SK-N-SH (cell line): ENCODE data around the gene TEX9. TPM values are rescaled to one million over a fixed set of nuclear protein-coding genes. Genes with fewer than 3 reads are reported as not detected.
A peak's percentile ranks its signal among the peaks of the same experiment; 100 is the strongest.

Source experiments
- CTCF ChIA-PET: fragments of 300-600, 350-600 bp; formaldehyde crosslinking; extraction: SDS; loops from one replicate; lab custom pipeline; 2021; lab: Yijun Ruan, JAX
- POLR2A ChIA-PET: fragments of 350-600 bp; sonication (Branson Sonifier 250); formaldehyde crosslinking; extraction: SDS; loops from one replicate; lab custom pipeline; 2020; ENCODE audit warnings: antibody characterized with exemption, inconsistent platforms; lab: Yijun Ruan, JAX
- DNase-seq: peaks from one replicate; pipeline ENCODE4 v3.0.0; 2012
- H2AFZ ChIP-seq: fragments of 200-600 bp; sonication (generic); 2 replicates; pipeline ENCODE4 v1.8.1; 2016; ENCODE audit warnings: antibody characterized with exemption, mild to moderate bottlenecking, low read depth
- H3F3A ChIP-seq: fragments of 200-600 bp; sonication (generic); replicated peaks from 2 replicates; pipeline ENCODE3; 2016; ENCODE audit warnings: antibody characterized with exemption, mild to moderate bottlenecking; ENCODE audit not compliant: insufficient read depth
- H3K27ac ChIP-seq, 2 experiments: fragments of 200-500 bp in 1 of 2; fragments of 200-600 bp in 1 of 2; sonication (Bioruptor generic) in 1 of 2; sonication (generic), shearing (Covaris generic) in 1 of 2; 2 replicates each; pipeline versions ENCODE4 v1.5.1 to v1.6.1; 2014 to 2016; ENCODE audit warnings: low read depth in 2 of 2, inconsistent platforms in 1 of 2, low read length in 1 of 2, mild to moderate bottlenecking in 1 of 2, mixed read lengths in 1 of 2
- H3K27me3 ChIP-seq: fragments of 200-600 bp; sonication (generic), shearing (Covaris generic); 2 replicates; pipeline ENCODE4 v1.6.1; 2016; ENCODE audit warnings: mixed run types; ENCODE audit not compliant: insufficient read depth
- H3K36me3 ChIP-seq, 2 experiments: fragments of 200-500 bp in 1 of 2; fragments of 200-600 bp in 1 of 2; sonication (Bioruptor generic) in 1 of 2; sonication (generic) in 1 of 2; replicated peaks in 1 of 2; 2 replicates each; pipeline versions ENCODE3 to v1.5.1; 2014 to 2016; ENCODE audit warnings: low read length in 1 of 2, mild to moderate bottlenecking in 1 of 2; ENCODE audit not compliant: insufficient read depth in 2 of 2, control insufficient read depth in 1 of 2
- H3K4me1 ChIP-seq, 2 experiments: fragments of 200-500 bp in 1 of 2; fragments of 200-600 bp in 1 of 2; sonication (Bioruptor generic) in 1 of 2; sonication (generic), shearing (Covaris generic) in 1 of 2; 2 replicates each; pipeline versions ENCODE4 v1.5.1 to v1.6.1; 2014 to 2016; ENCODE audit warnings: low read depth in 1 of 2, low read length in 1 of 2, mixed run types in 1 of 2; ENCODE audit not compliant: insufficient read depth in 2 of 2, control insufficient read depth in 1 of 2
- H3K4me2 ChIP-seq: fragments of 200-600 bp; sonication (generic), shearing (Covaris generic); 2 replicates; pipeline ENCODE4 v1.6.1; 2017; ENCODE audit warnings: mixed run types
- H3K4me3 ChIP-seq, 2 experiments: fragments of 200-500 bp in 1 of 2; fragments of 200-600 bp in 1 of 2; sonication (Bioruptor generic) in 1 of 2; sonication (generic), shearing (Covaris generic) in 1 of 2; 2 replicates each; pipeline versions ENCODE4 v1.5.1 to v1.8.1; 2014 to 2016; ENCODE audit warnings: low read depth in 2 of 2, inconsistent platforms in 1 of 2, low read length in 1 of 2, mild to moderate bottlenecking in 1 of 2, mixed read lengths in 1 of 2, moderate library complexity in 1 of 2
- H3K79me2 ChIP-seq: fragments of 200-600 bp; sonication (generic); 2 replicates; pipeline ENCODE4 v1.8.1; 2017; ENCODE audit warnings: mild to moderate bottlenecking; ENCODE audit not compliant: insufficient read depth
- H3K9ac ChIP-seq: fragments of 200-600 bp; sonication (generic); 2 replicates; pipeline ENCODE4 v1.6.1; 2017; ENCODE audit warnings: mixed run types
- H3K9me2 ChIP-seq: fragments of 200-600 bp; sonication (generic); 2 replicates; pipeline ENCODE4 v1.6.1; 2017; ENCODE audit warnings: mixed run types
- H3K9me3 ChIP-seq: fragments of 200-600 bp; sonication (generic); 2 replicates; pipeline ENCODE4 v1.6.1; 2017; ENCODE audit warnings: mixed run types, mild to moderate bottlenecking, moderate library complexity
- H4K20me1 ChIP-seq: fragments of 200-600 bp; sonication (generic); 2 replicates; pipeline ENCODE4 v1.6.1; 2017; ENCODE audit warnings: mild to moderate bottlenecking, mixed run types; ENCODE audit not compliant: insufficient read depth
- EP300 ChIP-seq, 2 experiments: IDR thresholded peaks; 2 replicates each; pipeline versions ENCODE4 v1.4.0 to v1.6.1; 2012; ENCODE audit warnings: borderline replicate concordance in 1 of 2, low read depth in 1 of 2, low read length in 1 of 2
- FOSL2 ChIP-seq: IDR thresholded peaks from 2 replicates; pipeline ENCODE4 v1.4.0; 2012; ENCODE audit warnings: low read depth, mild to moderate bottlenecking, moderate library complexity, borderline replicate concordance
- IRF3 ChIP-seq: fragments of 150-350 bp; IDR thresholded peaks from 2 replicates; pipeline ENCODE4 v1.6.1; 2016; ENCODE audit warnings: mild to moderate bottlenecking, low read depth, low read length
- MAX ChIP-seq: IDR thresholded peaks from 2 replicates; pipeline ENCODE4 v1.4.0; 2012; ENCODE audit warnings: low read depth
- MXI1 ChIP-seq: IDR thresholded peaks from 2 replicates; pipeline ENCODE4 v1.6.1; 2012; ENCODE audit warnings: mild to moderate bottlenecking, low read depth, low read length, improper control_type of control experiment
- NRF1 ChIP-seq: IDR thresholded peaks from 2 replicates; pipeline ENCODE4 v1.6.1; 2012; ENCODE audit warnings: low read depth, mild to moderate bottlenecking, low read length
- POLR2AphosphoS5 ChIP-seq: IDR thresholded peaks from 2 replicates; pipeline ENCODE4 v1.6.1; 2012; ENCODE audit warnings: low read depth, low read length
- SMC3 ChIP-seq: IDR thresholded peaks from 2 replicates; pipeline ENCODE4 v1.6.1; 2012; ENCODE audit warnings: low read depth, low read length, improper control_type of control experiment
- TCF12 ChIP-seq: IDR thresholded peaks from 2 replicates; pipeline ENCODE4 v1.4.0; 2012
- USF2 ChIP-seq: fragments of 150-350 bp; IDR thresholded peaks from 2 replicates; pipeline ENCODE4 v1.6.1; 2017; ENCODE audit warnings: antibody characterized with exemption, low read length, low read depth, borderline replicate concordance
- YY1 ChIP-seq: IDR thresholded peaks from 2 replicates; pipeline ENCODE4 v1.4.0; 2012; ENCODE audit warnings: low read depth, mild to moderate bottlenecking
- WGBS: methylation state at CpG from one replicate; pipeline ENCODE4 v1.1.6; 2017; ENCODE audit warnings: low lambda C conversion rate; 5-methylcytosine and 5-hydroxymethylcytosine counted together
- polyA plus RNA-seq, 3 experiments: library from polyadenylated mRNA; depleted of rRNA; stranded (reverse); fragments of >200 nt; gene quantifications; 2 replicates each; pipeline ENCODE4 v1.2.3, GENCODE V29; 2012
- TF ChIP-seq, protein P1 (sequence below): IDR thresholded peaks from 2 replicates; pipeline ENCODE4; 2012

Gene TEX9
- polyA plus RNA-seq, 1 of the 3 experiments (the other 2 are of a cell fraction): 1.9 TPM

GRCh38 chr15:56468401-56468800 is 103.2 kb downstream of the TEX9 start:
- CTCF ChIA-PET: interaction anchor here (4.1 kb wide), 1 partner anchor 23 kb away, joined by 17 read pairs; no protein-coding TSS in a partner anchor
- POLR2A ChIA-PET: no interaction called here

DNA sequence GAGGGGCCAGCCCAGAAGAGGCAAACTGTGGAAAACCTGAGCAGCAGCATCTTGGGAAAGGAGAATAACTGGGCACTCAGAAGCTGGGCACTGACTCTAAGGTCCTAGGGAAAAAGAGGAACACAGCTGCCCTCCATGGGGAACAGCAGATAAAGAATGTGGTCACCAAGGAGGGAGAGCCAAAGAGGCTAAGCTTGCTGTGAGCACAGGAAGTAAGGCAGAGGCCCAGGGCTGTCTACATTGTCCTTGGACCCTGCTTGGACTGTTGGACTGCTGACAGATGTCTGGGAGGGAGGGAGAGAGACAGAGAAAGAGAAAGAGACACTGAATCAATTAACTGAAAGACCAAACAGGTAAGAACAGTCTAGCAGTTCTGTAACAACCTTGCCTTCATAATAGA is 104.3 kb downstream of the TEX9 start:
- Histone ChIP-seq H3F3A (no peaks in the 10 kb centered on the region), H3K4me1 (peaks cover 0 to 17% of the 10 kb centered on the region in 2 experiments; a peak in 2 of 4 replicates), H3K9ac (no peak overlapping the region), H2AFZ (no peak overlapping the region), H3K36me3 (no peaks in the 10 kb centered on the region), H3K27me3 (no peaks in the 10 kb centered on the region), H3K4me2 (no peak overlapping the region), H3K9me3 (no peaks in the 10 kb centered on the region), H3K4me3 (no peak overlapping the region), H4K20me1 (no peaks in the 10 kb centered on the region), H3K79me2 (no peaks in the 10 kb centered on the region), H3K9me2 (no peaks in the 10 kb centered on the region), H3K27ac (no peak overlapping the region)
- no peak for DNase-seq
- POLR2A ChIA-PET: no interaction called here
- CTCF ChIA-PET: interaction anchor here (1.2 to 4.1 kb wide), 3 partner anchors 22 to 1072 kb away, joined by 3 to 17 read pairs (median 3); no protein-coding TSS in a partner anchor
- no peak for TF ChIP-seq POLR2AphosphoS5
- TF ChIP-seq MXI1: no peak
- no peak for TF ChIP-seq IRF3
- no peak for TF ChIP-seq MAX
- no peak for TF ChIP-seq FOSL2
- TF ChIP-seq NRF1: no peak
- TF ChIP-seq, protein P1, sequence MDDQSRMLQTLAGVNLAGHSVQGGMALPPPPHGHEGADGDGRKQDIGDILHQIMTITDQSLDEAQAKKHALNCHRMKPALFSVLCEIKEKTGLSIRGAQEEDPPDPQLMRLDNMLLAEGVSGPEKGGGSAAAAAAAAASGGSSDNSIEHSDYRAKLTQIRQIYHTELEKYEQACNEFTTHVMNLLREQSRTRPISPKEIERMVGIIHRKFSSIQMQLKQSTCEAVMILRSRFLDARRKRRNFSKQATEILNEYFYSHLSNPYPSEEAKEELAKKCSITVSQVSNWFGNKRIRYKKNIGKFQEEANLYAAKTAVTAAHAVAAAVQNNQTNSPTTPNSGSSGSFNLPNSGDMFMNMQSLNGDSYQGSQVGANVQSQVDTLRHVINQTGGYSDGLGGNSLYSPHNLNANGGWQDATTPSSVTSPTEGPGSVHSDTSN: no peak
- no peak for TF ChIP-seq EP300 (IDR thresholded peaks at IDR 0.05; ENCODE audit: borderline replicate concordance in 1 of 2, low read depth in 1 of 2, low read length in 1 of 2)
- TF ChIP-seq YY1: no peak
- TF ChIP-seq USF2: no peak

More at GRCh38 chr15:56468401-56468800, 103.2 kb downstream of the TEX9 start:
- Histone ChIP-seq H3K4me3 (no peak overlapping the region; a peak in 1 of 4 replicates), H3K79me2 (no peaks in the 10 kb centered on the region), H3F3A (no peaks in the 10 kb centered on the region), H3K4me2 (no peak overlapping the region), H3K9ac (no peak overlapping the region)
- DNase-seq: no peak
- TF ChIP-seq TCF12: no peak
- TF ChIP-seq SMC3: no peak
- TF ChIP-seq, all 33 proteins: peak for 0
- no peaks in the 10 kb centered on the region for H3K36me3 ChIP-seq
- peaks cover 0 to 17% of the 10 kb centered on the region in 2 experiments; a peak in 2 of 4 replicates for H3K4me1 ChIP-seq
- no peaks in the 10 kb centered on the region for H3K9me3 ChIP-seq
- no peaks in the 10 kb centered on the region for H3K27me3 ChIP-seq
- H2AFZ ChIP-seq: no peak overlapping the region
- H3K27ac ChIP-seq: peak overlapping the region in 1 of 2 experiments; percentile 4; a peak in 1 of 4 replicates
- H3K9me2 ChIP-seq: no peaks in the 10 kb centered on the region
- no peaks in the 10 kb centered on the region for H4K20me1 ChIP-seq
- 81% methylated on average over 2 of the region's 2 CpGs for WGBS
